NCI-H2196 treated with DMSO at 0.1 percent for 48 hours (cell line): ENCODE data around the gene COX5A.
A peak's percentile ranks its signal among the peaks of the same experiment; 100 is the strongest.
"Not testable (repeated sequence)": the region's sequence is repeated elsewhere in the genome, so short reads cannot be mapped to it uniquely, and the experiment has no call there.

ENCODE experiments used
- DNase-seq: peaks from one replicate; lab custom pipeline; 2025; ENCODE audit not compliant: unreplicated experiment; lab: John Stamatoyannopoulos, UW

Gene COX5A

DNA sequence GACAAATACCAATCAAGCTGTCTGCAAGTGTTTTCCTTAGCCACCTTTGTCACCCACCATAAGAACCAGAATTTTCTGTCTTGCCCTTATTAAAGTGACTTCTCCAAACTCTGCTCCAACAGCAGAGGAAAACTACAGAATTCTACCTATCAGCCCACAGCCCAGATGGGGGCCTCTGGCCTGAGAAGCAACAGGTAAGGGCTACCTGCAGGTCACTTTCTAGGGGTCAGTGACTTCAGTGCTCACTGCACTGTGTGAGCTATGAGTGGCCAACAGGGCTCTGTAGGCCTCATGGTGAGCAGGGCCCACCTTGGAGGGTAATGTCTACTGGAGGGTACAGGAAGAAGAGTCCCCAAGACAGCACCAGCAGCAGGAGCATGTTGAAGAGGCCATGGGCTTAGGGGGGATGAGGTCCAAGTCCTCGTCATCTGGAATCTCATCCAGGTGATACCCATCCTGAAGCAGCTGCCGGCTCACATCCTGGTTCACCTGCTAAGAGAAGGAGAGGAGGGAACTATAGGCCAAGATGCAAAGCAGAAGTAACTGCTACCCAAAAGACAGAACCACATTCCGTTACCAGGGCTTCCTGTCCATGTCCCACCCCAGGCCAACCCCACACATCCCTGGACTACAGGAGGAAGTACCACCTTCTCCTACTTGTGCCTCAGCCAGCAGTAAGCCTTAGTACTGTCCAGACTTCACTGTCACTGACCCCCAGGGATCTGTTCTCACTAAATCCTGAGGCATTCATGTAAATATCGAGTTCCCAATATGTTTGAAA is 35.4 kb downstream of the COX5A start:
- DNase-seq = no peak

DNA sequence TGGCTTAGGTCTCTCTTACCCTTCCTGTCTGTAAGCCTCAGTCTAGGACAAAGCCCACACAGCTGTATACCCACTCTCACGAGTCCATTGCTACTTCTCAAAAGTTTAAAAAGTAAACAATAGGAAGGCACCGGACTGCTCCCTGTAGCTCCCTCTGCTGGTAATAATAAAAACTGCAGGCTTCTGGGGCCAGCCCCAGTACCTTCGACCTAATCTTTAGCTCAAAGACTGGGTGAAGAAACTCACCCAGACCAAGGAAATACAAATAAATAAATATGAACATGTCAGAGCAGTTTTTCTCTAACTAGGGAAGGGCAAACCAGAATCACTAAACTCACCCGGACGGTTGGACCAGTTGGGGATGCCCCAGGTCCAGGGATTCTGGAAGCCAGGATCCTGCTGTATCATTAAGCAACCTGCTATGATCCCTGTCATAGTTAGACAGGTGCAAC is 36.2 kb downstream of the COX5A start:
- DNase-seq = peak; percentile 9

GRCh38 chr15:74897300-74897701 is 40.6 kb downstream of the COX5A start:
- no peak for DNase-seq

GRCh38 chr15:74896316-74896715 is 41.6 kb downstream of the COX5A start:
- no peak for DNase-seq

- no peak for DNase-seq
Measured at GRCh38 chr15:74895830-74896229, 42.0 kb downstream of the COX5A start.

- DNase-seq = not testable (repeated sequence)
Measured at GRCh38 chr15:74894383-74894782, 43.5 kb downstream of the COX5A start.

GRCh38 chr15:74893627-74894026 is 44.2 kb downstream of the COX5A start:
- DNase-seq = no peak

GRCh38 chr15:74892931-74893330 is 44.9 kb downstream of the COX5A start:
- DNase-seq = no peak

GRCh38 chr15:74892313-74892712 is 45.6 kb downstream of the COX5A start:
- no peak for DNase-seq

- DNase-seq = no peak
Measured at GRCh38 chr15:74891469-74891868, 46.4 kb downstream of the COX5A start.

DNA sequence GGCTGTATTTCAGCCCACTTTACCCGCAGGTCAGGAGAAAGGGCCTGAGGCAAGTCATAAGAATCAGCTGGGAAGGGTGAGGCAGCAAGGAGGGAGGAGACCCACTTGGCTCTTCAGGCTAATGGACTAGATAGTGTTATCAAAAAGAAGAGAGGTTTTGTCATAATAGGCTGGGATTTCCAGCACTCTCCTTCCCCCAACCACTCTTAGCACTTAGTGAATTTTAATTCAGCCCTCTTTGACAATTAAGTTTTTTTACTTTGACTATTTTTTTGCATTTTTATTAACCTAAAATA is 47.3 kb downstream of the COX5A start:
- no peak for DNase-seq

DNA sequence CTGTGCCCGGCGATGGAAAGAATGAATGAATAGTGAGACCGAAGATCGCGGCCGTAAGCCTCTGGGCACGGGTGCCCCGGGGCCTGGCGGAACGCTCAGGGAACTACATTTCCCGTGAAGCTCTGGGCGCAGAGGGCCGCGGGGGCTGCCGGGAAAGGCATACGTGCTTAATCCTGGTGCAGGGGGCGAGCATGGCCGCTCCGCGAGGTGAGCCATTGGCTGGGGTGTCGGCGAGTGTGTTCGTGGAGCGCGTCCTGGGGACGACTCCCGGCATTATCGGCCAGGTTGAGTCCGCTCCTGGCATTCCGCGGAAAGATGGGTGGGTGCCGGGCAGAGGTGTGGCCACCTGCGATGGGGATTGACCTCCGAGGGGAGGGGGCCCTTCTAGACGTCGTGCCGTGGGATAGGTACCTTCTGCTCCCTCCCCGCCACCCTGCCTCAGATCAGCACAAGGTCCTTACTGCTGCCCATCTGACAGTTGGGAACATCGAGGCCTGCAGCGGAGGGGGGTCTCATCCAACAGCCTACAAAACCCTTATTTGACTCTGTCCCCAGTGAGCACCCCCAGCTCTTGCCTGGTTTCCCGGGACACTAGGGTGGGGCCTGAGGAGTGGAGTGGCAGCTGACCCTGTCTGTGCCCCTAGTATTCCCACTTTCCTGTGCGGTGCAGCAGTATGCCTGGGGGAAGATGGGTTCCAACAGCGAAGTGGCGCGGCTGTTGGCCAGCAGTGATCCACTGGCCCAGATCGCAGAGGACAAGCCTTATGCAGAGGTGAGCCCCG is 47.8 kb downstream of the COX5A start, which contains the start of gene MPI:
Gene MPI, plus strand, starts transcription at position 160 of the 782 bp plus-strand sequence. Its CDS starts 32 bp downstream, at position 192.
- DNase-seq = no peak

- no peak for DNase-seq
Measured at GRCh38 chr15:74889390-74889882, 48.4 kb downstream of the COX5A start.

GRCh38 chr15:74888716-74889115 is 49.2 kb downstream of the COX5A start:
- no peak for DNase-seq

GRCh38 chr15:74887537-74888193 is 50.2 kb downstream of the COX5A start:
- not testable (repeated sequence) for DNase-seq

DNA sequence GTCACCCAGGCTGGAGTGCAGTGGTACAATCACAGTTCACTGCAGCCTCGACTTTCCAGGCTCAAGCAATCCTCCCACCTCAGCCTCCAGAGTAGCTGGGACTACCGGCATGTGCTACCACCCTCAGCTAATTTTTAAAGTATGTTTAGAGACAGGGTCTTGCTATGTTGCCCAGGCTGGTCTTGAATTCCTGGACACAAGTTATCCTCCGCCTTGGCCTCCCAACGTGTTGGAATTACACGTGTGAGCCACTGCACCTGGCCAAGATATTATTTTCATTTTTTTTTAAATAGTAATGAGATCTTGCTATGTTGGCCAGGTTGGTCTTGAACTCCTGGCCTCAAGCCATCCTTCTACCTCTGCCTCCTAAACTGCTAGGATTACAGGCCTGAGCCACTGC is 52.4 kb downstream of the COX5A start:
- no peak for DNase-seq

- DNase-seq = no peak
Measured at GRCh38 chr15:74884428-74885223, 53.2 kb downstream of the COX5A start.

- no peak for DNase-seq
Measured at GRCh38 chr15:74882528-74882927, 55.3 kb downstream of the COX5A start.

DNA sequence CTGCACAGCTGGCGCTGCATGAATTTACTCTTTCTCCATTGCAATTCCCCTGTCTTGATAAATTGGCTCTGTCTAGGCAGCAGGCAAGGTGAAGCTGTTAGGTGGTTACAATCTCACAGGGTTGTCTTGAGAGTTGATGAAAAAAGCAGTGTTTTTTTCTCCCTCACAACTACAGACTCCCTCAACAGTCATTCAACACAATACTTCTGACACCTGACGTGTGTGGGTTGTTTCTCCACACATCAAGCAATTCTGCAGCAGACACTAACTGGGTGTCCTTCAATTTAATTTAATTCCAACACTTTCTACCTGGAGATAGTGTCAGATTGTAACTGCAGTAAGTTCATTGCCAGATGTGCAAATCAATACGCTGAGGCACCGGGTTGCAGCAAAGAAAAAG is 59.6 kb downstream of the COX5A start:
- DNase-seq = no peak

GRCh38 chr15:74873756-74874424 is 64.0 kb downstream of the COX5A start:
- DNase-seq = no peak
